RWPE1 (cell line): ENCODE measurements around the gene GNB1L.

Source experiments
- CTCF ChIA-PET: fragments of 350-600 bp; sonication (Branson Sonifier 250); formaldehyde crosslinking; extraction: SDS; loops from one replicate; lab custom pipeline; 2021; lab: Yijun Ruan, JAX
- POLR2A ChIA-PET: fragments of 400-600 bp; formaldehyde crosslinking; extraction: SDS; loops from one replicate; lab custom pipeline; 2020; ENCODE audit warnings: antibody characterized with exemption; ENCODE audit not compliant: low non-redundant PET; lab: Yijun Ruan, JAX
- DNase-seq: peaks from one replicate; pipeline ENCODE4 v3.0.0; 2012; ENCODE audit warnings: low spot score
- H3K27ac ChIP-seq: fragments of 450-650 bp; 2 replicates; pipeline ENCODE4 v1.5.1; 2017
- CTCF ChIP-seq: fragments of 450-650 bp; conservative IDR thresholded peaks from 2 replicates; pipeline ENCODE4 v1.5.1; 2017; ENCODE audit warnings: low read depth, mild to moderate bottlenecking

The GNB1L gene

GRCh38 chr22:19757140-19757984 is 97.3 kb downstream of the GNB1L start:
- POLR2A ChIA-PET: no interaction called here
- DNase-seq: no peak
- H3K27ac ChIP-seq: peak overlapping the region; percentile 61
- TF ChIP-seq CTCF: no peak
- CTCF ChIA-PET: interaction anchor here (0.7 to 1.5 kb wide), 5 partner anchors 21 to 153 kb away, joined by 3 to 7 read pairs (median 5); no protein-coding TSS in a partner anchor

GRCh38 chr22:19756288-19757128 is 98.2 kb downstream of the GNB1L start:
- ChIA-PET CTCF (interaction anchor here (0.5 to 1.2 kb wide), 11 partner anchors 10 to 155 kb away, joined by 3 to 12 read pairs (median 5); no protein-coding TSS in a partner anchor), POLR2A (no interaction called here)
- DNase-seq: peak; percentile 67
- TF ChIP-seq CTCF: peak; percentile 83
- H3K27ac ChIP-seq: peak overlapping the region; percentile 61

- no peak for TF ChIP-seq CTCF
- CTCF ChIA-PET: interaction anchor here (0.5 to 1.2 kb wide), 10 partner anchors 10 to 156 kb away, joined by 3 to 12 read pairs (median 5); no protein-coding TSS in a partner anchor
- no peak overlapping the region for H3K27ac ChIP-seq
- POLR2A ChIA-PET: no interaction called here
- no peak for DNase-seq
Observed at GRCh38 chr22:19755722-19756287, 98.9 kb downstream of the GNB1L start.

GRCh38 chr22:19755145-19755710 is 99.4 kb downstream of the GNB1L start:
- no peak for TF ChIP-seq CTCF
- ChIA-PET POLR2A (no interaction called here), CTCF (no interaction called here)
- no peak overlapping the region for H3K27ac ChIP-seq
- no peak for DNase-seq

- no peak overlapping the region for H3K27ac ChIP-seq
- no peak for DNase-seq
- ChIA-PET POLR2A (no interaction called here), CTCF (no interaction called here)
- TF ChIP-seq CTCF: no peak
Observed at GRCh38 chr22:19754701-19755144, 100.0 kb downstream of the GNB1L start.
